GM18502 (cell line): Measurements from ENCODE around the gene DENND5A.
"Not testable (repeated sequence)": the region's sequence is repeated elsewhere in the genome, so short reads cannot be mapped to it uniquely, and the experiment has no call there.

Experiments used
- ATAC-seq: cut with Tn5 transposase; IDR thresholded peaks from one replicate; pipeline ENCODE4 v1.9.1; 2021; ENCODE audit warnings: mild to moderate bottlenecking; ENCODE audit not compliant: unreplicated experiment, poor library complexity

The DENND5A gene

DNA sequence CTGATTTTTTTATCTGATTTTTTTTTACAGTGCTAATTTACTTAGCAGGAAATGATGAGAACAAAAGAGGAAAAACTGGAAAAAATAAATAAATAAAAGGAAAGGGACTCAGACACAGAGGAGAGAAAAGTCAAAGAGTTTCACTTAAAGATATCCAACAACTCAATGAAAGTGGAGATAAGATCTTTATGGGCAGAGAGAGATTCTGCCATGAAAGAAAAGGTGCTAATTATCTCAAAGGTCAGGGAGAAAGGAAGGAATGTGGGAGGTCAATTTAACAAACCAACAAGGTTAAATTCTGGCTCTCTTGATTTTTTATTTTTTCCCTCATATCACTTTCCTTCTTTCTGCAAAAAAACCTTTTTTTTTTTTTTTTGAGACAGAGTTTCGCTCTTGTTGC, 86.0 kb downstream of the DENND5A start:
- ATAC-seq: no peak

DNA sequence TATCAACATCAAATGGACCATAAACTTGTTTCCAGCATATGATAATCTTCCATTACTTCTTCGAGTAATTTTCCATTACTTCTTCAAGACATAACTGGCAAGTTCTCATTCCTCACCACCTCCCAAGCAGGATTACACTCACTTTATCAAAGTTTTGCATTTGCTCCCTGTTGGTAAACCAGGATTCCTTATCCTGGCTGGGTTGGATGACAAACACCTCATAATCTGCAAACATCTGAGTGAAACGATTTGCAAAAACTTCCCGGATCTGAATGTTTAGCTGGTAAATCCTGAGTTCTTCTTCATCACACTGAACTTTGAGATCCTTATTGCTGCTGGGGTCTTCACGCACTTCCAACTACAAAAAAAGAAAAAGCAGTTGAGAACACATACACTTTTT, 86.4 kb downstream of the DENND5A start:
- no peak for ATAC-seq

DNA sequence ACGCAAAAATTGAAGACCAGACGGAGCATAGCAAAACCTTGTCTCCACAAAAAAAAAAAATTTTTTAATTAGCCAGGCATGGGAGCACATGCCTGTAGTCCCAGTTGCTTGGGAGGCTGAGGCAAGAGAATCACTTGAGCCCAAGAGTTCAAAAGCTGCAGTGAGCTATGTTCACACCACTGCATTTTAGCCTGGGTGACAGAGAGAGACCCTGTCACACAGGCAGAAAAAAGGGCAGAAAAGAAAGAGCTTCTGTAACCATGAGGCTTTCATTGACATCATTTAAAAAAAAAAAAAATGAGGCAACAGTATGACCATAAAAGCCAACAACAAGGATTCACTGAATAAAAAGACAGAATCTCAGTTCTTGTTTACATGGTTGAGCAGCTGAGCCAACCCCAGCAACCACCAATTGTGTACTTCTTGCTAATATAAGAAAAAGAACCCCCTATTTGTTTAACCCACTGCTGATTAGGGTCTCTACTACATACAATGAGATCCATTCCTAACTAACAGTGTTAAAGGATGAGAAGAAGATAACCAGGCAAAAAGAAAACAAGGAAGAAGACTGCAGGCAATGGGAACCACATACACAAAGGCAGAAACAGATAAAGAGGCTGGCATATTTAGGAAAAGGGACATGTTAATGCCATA, 87.6 kb downstream of the DENND5A start:
- no peak for ATAC-seq

DNA sequence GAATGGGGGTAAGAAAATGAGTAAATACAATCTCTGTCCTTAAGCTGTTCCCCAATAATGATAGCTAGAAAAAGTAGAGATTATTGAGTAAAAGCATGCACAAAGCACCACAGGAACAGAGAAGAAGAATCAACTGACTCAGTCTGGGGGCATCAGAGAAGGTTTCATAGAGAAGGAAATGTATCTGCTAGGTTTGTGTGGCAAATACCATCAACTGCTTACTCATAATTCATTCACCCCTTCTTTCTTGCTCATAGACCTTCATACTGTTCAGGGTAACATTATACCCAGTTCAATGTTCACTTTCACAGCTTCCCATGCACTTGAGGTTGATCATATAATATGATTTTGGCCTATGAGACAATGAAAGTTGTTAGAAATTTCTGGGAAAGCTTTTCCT, 88.6 kb downstream of the DENND5A start:
- ATAC-seq: no peak

DNA sequence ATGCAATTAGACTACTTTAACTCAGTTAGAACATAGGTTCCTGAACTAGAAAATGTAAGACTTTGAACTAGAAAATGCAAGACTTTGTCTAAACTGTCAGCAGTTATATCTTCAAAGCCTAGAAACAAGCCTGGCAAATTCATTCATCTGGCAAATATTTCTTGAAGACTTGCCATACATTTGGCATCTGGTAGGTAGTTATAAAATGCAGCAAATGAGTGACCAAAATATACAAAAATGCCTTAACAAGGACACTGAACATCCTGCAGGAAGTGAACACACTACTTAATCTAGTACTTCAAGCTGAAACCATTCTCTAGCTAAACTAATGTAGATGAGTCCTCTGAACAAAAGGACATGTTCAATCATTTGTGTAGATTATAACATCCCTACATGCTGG, 89.0 kb downstream of the DENND5A start:
- no peak for ATAC-seq

DNA sequence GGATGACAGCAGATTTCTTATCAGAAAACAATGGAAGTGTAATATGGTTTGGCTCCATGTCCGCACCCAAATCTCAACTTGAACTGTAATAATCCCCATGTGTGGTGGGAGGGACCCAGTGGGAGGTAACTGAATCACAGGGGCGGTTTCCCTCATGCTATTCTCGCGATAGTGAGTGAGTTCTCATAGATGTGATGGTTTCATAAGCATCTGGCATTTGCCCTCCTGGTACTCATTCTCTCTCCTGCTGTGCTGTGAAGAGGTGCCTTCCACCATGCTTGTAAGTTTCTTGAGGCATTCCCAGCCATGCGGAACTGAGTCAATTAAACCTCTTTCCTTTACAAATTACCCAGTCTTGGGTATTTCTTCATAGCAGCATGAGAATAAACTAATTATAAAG, 92.8 kb downstream of the DENND5A start:
- ATAC-seq: no peak

DNA sequence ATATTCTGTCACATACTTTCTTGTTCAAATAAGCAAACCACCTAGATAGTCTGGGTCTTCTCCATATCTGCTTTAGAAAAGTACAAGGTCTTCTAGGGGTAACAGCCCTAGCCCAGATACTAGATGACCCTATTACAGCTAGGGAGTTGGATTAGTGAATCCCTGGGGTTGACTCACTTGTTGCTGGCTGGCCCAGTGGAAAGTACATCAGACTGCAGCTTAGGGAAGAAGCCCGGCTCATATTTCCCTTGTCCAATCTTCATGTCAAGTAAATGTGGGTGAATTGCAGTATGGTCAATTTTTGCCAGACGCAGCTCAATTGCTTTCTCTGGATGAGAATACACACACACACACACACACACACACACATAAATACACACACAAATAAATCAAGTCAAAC, 94.7 kb downstream of the DENND5A start:
- ATAC-seq: no peak

DNA sequence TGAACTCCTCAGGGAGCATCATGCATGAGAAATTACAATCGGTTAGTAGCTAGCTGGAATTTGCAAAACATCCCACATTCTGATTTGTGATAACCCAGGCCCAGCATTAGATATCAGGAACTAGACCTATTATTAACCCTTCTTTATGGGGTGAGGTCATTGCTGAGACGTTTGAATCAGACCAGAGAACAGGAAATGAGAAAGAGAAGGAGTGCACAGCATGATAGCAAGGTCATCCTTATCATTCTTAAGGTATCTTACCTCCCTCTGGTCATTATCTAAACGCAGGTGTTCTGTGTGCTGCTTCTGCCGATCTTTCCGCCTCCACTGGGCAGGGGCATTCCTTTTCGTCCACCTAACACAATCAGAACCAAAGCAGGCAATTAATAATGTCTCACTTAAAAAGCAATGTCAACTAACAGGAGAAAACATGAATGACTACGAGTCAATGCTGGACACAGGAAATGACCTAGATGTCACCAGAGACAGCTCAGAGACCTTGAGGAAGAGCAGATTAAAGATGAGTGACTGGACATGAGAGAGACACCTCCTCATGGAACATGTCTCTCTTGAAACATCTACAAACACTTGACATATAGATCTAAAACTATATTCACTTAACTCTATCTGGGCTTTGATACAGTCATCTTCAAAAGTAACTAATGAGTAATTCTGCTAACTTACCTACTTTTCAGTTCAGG, 95.4 kb downstream of the DENND5A start:
- ATAC-seq: no peak

DNA sequence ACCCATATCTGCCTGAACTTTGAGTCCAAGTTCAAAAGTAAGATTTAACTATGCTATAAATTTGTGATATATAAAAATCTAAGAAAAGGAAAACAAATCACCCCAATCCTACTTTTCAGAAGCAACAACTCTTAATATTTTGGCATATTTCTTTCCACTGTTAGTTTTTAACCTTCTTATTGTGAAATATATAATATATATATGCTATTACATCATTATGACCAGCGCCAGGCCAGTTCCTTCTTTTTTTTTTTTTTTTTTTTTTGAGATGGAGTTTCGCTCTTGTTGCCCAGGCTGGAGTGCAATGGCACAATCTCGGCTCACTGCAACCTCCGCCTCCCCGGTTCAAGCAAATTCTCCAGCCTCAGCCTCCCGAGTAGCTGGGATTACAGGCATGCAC, 103.2 kb downstream of the DENND5A start:
- not testable (repeated sequence) for ATAC-seq

DNA sequence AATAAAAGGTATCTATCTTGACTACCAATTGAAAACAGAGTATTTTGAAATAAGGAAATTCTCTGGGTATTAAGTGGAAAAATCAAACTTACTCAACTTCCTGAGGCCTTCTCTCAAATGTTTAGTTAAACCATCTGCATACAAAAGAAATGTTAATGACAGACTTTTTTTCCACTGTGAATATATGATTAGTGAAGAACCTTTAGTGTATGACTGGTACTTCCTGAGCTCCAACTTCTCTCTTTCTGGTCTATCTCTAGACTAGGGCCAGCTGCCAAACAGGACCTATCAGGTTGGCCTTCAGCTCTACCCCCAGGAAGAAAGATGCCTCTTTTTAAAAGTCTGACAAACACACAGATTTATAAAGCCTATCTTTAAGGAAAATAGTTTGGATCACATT, 105.0 kb downstream of the DENND5A start:
- ATAC-seq: no peak

DNA sequence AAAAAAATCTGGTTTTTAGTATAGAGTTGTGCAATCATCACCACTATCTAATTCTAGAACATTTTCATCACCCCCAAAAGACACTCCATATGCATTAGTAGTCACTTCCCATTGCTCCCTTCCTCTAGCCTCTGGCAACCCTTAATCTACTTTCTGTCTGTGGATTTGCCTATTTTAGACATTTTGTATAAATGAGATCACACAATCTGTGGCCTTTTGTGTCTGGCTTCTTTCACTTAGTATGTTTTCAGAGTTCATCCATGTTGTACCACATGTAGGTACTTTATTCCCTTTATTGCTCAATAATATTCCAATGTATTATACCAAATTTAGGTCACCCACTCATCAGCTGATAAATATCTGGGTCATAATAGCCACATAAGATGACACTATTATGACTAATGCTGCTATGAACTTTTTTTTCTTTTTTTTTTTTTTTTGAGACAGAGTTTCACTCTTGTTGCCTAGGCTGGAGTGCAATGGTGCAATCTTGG, 106.2 kb downstream of the DENND5A start:
- no peak for ATAC-seq

DNA sequence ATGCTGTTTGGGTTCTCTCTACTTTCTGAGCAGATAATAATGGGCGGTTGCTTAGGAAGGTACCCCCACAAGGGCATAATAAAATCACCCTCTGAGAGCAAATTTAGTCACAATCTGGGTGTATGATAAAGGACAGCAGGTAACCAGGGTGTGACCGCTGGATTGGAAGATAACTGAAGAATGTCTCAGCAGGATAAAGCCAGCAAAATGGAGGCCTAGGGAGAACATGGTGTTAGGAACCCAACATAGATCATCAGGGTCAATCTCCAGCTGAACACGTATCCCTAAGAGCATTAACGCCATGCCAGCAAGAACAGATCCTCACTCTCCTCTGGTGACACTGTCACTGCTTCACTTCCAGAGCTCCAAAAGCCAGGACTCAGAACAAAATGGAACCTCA, 109.2 kb downstream of the DENND5A start:
- no peak for ATAC-seq

DNA sequence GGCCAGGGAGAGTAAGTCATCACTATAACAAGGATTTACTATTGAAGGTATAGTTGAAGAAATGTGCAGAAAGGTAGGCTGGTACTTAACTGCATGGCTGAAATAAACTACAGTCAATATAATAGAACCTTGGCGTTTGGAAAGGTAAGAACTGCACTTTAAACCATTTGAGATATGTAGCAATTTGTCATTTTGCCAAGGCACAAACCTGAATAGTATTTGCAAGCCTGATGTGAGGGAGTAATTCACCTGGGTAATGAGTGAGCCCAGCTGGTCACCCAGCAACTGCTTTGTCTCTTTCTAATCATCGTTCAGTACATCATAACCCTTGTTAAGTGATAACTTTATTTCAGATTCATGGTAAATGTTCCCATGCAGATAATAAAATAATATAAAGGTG, 111.5 kb downstream of the DENND5A start:
- no peak for ATAC-seq

DNA sequence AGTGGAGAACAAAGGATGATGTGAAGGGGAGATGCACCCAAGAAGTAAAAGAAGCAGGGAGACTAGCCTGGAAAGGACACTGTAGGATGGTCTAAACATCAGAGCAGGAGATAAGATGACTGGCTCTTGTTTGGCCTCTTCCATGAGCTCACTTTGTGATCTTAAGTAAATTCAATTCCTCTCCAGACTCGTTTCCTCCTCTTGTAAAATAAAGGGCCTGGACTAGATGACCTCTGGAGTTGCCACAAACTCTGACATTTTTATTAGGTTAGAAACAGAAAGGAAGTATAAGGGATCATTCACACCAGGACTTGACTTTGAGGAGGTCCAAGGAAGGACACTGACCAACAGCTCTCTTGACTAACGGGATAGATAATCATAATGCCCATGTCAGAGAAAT, 113.5 kb downstream of the DENND5A start:
- ATAC-seq: no peak

DNA sequence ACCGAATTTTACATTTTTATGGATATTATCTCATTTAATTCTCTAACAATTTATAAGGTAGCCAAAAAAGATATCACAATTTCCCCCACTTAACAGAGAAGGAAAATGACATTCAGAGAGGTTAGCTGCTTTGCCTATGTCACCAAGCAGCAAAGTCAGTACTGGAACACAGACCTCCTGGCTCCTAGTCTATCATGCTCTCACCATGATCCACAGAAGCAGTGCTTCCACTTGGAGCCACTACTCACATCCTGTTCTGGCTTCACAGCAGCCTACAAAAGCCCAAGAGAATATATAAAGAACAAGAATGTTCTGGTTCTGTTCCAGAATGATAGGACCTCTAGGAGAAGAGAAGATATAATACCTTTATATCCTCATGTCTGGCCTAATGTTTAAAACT, 114.2 kb downstream of the DENND5A start:
- ATAC-seq: no peak

DNA sequence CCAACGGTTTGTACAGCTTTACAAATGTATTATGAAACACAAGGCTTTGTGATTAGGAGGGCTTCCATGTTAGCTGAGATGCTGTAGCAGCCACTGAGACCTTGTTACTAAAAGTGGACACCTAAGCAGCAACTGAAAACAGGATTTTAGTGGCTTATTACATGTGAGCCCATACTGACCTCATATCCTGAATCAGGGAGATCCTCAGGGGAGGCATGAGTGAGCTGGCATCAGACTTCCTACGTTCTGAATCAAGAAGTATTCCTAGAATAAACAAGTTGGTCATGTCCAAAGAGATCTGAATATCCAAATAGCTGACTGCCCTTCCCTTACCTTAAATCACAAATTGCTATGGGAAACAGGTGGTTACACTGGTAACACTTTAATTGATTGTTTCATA, 114.6 kb downstream of the DENND5A start:
- ATAC-seq: no peak

DNA sequence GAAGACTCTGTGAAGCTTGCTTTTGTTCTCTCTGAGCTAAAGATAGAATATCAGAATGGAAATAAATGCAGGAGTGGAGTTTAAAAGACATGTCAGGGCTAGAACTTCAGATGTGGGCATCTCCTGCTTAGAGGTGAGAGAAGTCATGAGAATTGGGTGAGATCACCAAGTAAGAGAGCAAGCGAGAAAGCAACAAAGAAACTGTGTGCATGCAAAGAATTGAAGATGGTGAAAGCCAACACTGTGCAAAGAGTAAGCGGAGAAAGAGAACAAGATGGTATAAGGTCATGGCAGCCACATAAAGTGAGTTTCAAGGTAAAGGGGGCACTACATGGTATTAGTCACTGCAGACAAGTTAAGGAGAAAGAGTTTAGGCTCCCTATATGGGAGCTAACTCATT, 116.4 kb downstream of the DENND5A start:
- ATAC-seq: no peak

DNA sequence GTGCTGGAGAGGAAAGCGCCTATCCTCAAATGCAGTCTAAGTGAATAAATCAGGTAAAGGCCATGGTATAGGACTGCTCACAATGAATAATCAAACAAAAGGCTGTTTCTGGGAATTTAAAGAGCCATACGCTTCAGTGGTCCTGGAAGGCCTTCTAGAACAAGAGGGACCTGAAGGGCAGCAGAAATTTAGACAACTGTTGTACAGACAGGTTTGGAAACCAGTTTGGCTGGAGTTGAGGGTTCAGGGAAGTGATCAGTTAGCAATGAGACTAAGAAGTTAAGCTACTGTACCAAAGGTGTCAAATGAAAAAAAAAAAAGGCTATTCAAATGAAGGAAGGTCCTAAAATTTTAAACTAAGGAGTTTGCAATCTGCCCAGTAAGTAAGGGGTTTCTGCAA, 117.1 kb downstream of the DENND5A start:
- ATAC-seq: no peak

DNA sequence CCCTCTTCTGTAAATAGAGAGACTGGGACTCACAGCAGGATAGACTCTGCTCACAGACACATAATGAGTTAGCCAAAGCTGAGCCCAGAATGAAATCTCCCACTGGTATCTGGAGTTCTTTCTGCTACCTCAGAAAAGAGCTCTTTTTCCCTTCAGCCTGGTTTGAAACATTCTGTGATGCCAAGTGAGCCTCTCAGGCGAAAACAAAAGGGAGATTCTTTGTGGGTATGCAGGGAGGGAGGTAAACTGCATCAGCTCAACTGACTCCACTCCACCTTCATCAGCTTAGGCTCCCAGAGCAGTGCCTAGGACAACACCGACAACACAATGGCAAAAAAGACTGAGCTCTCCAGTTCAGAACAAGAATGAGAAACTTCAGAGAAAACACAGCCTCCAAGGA, 118.7 kb downstream of the DENND5A start:
- no peak for ATAC-seq

DNA sequence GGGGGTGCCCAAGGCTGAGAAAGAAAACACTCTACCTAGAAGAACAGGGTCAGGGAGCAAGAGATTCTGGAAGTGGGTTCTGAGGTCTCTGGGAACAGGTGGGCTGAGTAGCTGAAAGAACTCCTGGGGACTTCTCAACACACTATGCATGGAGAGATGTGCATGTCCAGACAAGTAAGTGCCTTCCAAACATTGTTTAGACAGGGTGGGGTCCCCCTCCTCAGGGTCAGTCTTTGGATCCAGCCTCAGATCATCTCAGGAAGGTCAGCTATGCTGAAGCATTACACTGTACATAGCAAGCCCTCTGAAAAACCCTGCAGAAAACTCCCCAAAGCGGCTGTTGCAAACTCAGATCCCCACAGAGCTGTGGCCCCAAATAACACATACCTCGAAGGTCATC, 119.9 kb downstream of the DENND5A start:
- ATAC-seq: no peak

DNA sequence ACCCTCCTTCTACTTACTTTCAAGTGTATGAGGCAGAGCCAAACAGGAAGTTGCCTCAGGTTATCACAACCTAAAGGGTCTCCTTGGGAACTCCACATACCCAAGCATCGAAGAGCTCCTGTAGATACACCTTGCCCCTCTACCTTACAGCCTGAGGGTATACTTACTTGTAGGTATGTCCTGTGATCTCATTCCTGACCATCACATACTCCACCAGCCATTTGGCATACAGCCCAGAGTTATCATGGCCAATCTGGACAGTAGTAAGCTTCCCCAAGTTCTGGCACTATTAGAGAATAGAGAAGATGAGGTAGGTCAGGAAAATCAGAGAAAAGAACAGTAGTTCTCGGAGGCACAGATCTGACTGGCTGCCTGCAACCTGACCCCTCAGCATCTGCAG, 120.3 kb downstream of the DENND5A start:
- no peak for ATAC-seq

DNA sequence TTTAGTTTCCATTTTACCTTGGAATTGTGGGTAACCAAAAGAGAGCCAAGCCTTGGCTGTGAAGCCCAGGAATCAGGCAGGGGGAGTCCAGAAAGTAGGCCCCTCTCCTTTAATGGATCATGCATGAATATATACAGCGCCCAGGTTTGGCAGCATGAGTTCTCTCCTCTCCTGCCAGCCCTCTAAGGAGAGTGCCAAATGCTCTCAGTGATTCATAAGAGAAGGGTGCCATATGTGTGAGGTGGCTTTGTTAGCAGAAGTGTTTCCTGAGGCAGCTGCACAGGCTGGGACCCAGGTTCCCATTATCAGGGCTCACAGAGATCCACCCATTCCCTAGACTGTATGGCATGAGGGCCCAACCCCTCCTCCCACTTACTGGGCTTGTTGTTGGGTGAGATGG, 121.4 kb downstream of the DENND5A start:
- ATAC-seq: no peak
